Umbilical cord (tissue), 2 donors: ENCODE results near the gene CENPP. TPM values are rescaled to one million over a fixed set of nuclear protein-coding genes. Genes with fewer than 3 reads are reported as not detected.
A peak's percentile ranks its signal among the peaks of the same experiment; 100 is the strongest.

Experiments
- DNase-seq: peaks from one replicate; pipeline ENCODE4 v3.0.0-alpha.2; 2015; ENCODE audit warnings: low spot score
- total RNA-seq: library from RNA; depleted of rRNA; stranded (reverse); fragments of >200 nt; gene quantifications from one replicate; pipeline ENCODE4 v1.2.3, GENCODE V29; 2014; ENCODE audit warnings: low replicate concordance; ENCODE audit not compliant: insufficient read depth

The CENPP gene
- total RNA-seq, 1 donor from 2014 or later, result 8.9 TPM

DNA sequence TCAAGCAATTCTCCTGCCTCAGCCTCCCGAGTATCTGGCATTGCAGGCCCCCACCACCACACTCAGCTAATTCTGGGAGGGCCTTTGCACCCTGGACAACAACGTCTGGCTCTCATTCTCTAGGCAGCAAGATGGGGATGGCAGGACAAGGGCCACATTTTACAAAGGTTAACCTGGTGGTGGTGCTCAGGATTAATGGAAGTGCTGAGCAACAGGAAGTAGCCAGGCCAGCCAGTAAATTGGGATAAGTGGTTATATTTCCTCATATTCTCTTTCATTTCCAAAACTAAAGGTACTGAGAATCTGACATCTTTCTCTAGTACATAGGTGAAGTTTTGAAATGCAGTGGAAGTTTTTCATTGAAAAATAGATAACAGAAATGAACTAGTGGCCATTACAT lies 181.3 kb downstream of the CENPP start:
- no peak for DNase-seq

DNA sequence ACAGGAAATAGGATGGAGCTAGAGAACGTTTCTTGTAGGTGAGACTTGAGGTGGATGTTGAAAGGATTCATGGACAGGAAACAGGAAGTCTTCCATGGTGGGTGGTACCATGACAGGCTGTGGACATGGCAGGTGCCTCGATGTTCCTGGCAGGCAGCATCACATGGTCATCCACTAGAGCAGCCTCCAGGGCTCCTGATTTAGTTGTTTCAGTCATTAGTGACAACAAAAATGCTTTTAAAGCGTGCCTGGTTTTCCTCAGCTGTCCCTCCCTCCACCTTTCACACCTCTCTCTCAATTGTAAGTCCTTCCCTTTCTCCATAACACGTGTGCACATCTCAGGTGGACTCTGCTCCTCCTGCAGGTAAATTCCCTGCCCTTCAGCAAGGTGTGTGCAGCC lies 181.7 kb downstream of the CENPP start:
- DNase-seq, result no peak

DNA sequence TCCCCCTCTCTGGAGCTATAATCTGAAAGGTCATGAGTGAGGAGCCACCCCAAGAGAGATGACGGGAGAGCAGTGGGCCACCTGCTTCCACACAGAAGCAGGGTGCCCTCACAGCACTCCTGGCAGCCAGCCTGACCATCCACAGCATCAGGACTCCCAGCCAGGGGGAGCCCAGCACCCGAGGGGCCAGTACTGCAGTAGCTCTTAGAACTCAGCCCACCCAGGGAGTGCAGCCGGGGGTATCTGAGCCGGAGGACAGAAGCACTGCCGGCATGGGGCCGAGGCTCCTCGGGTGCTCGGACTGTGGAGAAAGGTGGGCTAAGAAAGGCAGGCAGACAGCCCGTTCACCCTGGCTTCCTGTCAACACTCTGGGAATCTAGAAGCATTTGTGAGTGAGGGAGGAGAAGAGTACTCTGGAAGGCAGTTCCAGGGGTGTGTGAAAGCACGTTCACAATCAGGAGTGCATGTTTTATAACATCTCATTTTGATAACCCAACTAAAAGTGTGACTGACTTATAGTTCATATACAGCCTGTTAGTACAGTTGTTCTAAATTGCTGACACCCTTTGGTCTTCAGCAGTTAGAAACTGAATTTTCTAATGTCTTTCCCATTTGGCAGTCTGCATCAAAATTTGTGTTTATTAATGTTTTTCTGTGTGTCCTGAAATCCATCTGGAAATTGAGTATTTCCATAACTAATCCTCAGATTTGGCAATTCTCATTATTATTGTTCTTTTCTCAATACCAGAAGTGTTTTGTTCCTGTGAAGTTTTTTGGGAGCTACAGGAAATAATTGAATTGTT lies 182.5 kb downstream of the CENPP start:
- peak; percentile 30 for DNase-seq

DNA sequence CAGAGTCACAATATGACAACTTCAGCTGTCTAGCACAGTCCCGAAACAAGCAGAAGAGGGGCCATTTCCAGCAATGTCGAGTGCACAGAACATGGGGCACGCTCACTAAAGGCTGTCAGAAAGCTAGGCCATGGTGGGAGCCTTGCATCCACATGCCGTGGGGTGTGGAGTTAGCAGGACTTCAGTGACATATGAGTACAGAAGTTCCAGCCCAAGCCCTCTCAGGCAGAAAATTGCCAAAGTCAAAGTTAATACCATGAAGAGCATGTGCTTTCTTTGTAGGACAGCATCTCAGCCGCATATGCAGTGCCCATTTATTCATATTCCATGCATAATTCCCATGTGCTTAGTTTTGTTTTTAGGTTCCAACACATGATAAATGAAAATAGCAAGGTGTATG lies 183.3 kb downstream of the CENPP start:
- no peak for DNase-seq

DNA sequence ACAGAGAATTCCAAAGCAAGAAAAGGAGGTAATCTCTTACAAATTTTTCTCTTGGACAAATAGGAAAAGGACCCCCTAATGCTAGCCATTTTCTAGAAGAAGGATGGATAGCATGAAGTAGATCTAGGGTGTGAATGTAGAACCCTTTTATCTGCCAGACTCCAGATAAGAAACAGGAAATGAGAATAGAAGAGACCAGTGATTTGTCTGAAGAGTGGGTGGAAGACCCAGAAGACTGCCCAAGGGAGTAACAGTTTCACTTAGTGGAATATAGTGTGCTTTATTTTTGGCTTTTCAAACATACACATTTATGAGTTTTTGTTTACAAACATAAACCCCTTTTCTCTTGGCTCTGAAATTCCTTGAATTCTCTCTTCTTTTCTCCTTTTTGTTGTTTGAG lies 185.0 kb downstream of the CENPP start:
- DNase-seq, result no peak

DNA sequence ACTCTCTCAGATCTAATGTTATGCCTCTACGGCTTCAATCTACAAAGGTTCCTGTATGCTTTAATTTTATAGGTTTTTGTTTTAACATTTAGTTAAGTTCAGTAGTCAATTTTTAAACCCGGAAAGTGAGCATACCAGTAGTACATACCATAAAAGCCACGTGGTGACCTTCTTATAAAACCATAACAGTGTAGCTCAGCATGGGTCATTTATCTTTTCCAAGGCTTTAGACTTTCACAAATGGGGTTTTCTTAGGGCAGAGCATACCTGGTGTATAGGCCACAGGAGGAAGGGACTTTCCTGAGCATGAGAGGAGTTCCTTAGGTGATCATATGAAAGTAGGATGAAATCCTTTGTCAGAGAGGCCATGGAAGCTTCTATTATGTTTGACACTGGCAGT lies 186.9 kb downstream of the CENPP start:
- no peak for DNase-seq

DNA sequence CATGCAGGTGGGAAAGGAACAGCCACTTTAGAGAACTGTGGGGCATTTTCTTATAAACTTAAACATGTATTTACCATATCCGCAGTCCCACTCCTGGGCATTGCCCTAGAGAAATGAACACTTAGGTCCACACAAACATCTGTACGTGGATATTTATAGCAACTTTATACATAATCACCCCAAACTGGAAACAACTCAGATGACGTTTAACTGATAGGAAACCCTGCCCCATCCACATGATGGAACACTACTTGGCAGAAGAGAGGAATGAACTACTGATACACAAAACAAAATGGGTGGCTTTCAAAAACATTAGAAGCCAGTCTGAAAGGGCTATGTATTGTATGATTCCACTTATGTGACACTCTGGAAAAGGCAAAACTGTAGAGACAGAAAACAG lies 187.6 kb downstream of the CENPP start:
- DNase-seq, result no peak

DNA sequence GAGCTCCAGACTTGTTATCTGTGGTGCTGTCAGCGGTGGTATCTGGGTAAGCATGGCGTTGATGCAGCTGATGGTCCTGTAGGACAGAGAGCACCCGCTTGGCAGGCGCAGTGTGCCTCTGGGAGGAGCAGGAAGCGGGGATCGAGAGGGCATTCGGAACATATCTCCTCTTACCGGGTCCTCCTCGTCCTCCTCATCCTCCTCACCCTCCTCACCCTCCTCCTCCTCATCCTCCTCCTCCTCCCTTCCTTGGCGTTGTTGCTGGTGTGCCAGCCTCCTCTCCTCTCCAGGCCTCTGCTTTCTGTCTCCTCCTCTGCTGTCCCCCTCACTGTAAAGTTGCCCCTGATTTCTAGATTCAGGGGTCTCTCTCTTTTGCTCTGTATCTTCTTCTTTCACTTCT lies 188.9 kb downstream of the CENPP start:
- DNase-seq, result no peak

DNA sequence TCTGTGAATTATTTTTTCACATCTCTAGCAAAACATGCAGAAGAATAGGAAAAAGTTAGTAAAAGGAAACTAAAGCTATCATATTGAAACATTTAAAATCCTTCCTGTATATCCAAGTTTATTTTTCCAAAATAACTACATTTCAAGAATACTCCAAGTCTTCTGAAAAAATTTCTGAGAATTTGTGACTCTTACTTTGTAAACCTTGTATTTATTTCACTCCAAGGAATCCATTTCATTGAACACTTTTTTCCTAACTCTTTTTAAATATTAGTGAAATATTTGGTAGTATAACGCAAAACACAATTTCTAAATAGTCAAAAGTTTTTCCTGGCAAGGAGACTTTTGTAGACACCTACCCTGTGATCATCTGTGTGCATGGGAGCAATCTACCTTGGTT lies 190.8 kb downstream of the CENPP start:
- no peak for DNase-seq

DNA sequence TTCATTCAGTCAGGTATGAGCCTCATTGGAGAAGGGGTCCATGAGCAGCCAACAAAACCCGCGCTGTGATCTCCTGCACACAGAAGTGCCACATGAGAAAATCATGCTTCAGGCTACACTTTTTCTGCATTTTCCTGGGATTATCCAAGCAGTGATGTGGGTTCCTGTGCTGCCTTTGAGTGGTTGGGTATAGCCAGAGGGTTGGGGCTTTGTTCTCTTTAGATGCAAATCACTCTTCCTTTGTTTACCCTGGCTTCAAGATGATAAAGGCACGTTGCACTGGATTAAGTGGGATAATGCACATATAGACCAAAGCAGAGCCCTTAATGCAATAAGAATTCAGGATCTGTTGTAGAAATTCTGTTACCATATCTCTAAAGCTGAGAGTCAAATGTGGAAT lies 191.3 kb downstream of the CENPP start:
- peak; percentile 24 for DNase-seq

DNA sequence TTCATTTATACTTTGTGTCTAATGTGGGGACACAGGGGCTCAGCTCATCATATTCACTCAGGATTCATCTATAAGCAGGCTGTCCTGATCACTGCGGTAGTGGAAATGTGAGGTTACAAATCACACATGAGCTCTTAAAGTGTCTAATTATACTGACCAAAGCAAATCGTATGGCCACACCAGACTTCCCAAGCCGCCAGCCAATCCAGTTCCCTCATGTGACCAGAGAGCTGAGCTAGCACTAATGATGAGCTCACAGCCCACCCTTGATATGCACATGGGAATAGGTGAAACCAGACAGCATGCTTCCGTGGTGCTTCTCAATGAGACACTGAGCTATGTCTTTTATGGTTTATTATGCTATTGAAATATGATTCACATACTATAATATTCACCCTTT lies 192.4 kb downstream of the CENPP start:
- DNase-seq, result no peak

DNA sequence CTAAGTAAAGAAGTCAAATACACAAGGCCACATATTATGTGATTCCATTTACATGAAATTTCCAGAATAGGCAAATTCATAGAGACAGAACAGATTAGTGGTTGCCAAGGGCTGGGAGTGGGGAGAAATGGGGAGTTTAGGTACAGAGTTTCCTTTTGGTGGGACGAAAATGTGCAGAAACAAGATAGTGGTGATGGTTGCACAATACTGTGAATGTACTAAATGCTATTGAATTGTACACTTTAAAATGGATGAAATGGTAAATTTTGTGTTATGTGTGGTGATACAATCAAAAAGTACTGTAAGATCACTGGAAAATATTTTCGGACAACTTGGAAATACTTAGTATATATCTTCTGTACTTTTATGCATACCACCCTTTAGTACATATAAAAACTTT lies 195.1 kb downstream of the CENPP start:
- no peak for DNase-seq

DNA sequence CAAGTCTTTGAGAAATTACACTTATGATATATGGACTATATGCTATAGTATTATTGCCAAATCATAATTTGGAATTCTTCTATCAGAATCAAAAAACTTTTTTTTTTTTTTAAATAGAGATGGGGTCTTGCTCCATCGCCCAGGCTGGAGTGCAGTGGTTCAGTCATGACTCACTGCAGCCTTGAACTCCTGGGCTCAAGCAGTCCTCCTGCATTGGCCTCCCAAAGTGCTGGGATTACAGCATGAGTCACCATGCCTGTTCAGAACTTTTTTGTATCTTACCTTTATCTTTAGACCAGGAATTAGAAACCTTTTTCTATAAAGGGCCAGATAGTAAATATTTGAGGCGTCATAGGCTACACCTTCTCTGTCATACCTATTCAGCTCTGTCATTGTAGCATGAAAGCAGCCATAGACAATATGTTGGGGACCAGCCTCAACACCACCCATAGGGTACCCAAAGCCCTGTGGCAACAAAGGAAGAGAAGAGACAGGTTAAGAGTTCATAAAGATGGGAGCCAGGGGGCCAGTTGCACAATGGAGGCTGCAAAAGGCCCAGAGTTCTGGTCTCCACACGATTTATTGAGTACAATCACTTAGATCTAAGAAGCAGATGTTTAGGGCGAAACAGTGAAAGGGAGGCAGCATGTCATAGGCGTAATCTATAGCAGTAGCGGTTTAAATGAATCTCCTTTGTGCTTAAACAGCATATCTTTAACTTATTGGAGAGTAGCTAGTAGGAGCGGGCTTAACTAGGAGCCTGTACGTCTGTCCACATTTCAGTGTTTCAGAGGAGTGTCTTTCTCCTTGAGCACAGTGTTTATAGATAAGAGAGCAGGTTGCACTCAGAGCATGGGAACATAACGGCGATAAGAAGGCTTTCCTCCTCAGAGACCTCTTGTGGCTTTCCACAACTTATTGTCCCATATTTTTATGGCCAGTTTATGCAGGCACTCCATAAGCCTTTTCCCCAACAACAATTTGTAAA lies 197.5 kb downstream of the CENPP start:
- DNase-seq, result no peak

DNA sequence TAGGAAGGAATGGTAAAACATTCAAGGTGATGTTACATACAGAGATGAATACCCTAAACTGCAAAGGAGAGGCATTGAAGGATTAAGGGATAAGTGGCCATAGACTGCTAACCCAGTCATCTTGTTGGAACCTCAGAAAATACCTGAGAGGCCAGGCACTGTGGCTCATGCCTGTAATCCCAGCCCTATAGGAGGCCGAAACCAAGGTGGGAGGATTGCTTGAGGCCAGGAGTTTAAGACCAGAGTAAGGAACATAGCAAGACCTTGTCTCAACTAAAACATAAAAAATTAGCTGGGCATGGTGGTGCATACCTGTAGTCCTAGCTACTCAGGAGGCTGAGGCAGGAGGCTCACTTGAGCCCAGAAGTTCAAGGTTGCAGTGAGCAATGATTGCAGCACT lies 199.1 kb downstream of the CENPP start:
- DNase-seq, result no peak

DNA sequence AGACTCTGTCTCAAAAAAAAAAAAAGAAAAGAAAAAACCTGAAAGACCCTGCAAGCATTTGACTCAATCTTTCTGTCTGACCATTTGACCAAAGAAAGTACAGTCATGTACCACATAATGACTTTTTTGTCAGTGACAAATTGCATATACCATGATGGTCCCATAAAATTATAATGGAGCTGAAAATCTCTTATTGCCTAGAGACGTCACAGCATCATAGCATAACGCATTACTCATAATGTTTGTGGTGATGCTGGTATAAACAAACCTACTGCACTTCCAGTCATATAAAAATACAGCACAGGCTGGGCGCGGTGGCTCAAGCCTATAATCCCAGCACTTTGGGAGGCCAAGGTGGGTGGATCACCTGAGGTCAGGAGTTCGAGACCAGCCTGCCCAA lies 199.6 kb downstream of the CENPP start:
- DNase-seq, result no peak

DNA sequence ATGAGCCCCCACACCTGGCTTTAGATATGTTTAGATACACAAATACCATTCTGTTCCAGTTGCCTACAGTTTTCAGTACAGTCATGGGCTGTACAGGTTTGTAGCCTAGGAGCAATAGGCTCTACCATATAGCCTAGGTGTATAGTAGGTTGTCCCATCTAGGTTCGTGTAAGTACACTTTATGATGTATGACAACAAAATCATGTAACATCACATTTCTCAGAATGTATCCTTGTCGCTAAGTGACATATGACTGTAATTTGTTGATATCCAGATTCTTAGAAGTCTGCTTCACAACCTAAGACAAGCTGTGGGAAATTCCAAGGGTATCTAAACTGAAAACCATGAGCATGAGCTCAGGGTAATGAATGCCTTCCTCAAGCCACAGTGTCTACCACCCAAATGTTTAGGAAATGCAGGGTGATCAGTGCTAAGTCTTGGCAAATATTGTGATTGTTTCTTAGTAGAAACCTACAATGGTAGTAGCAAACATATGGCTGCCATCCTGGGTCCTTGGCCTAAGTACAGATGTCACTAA lies 201.6 kb downstream of the CENPP start:
- no peak for DNase-seq

DNA sequence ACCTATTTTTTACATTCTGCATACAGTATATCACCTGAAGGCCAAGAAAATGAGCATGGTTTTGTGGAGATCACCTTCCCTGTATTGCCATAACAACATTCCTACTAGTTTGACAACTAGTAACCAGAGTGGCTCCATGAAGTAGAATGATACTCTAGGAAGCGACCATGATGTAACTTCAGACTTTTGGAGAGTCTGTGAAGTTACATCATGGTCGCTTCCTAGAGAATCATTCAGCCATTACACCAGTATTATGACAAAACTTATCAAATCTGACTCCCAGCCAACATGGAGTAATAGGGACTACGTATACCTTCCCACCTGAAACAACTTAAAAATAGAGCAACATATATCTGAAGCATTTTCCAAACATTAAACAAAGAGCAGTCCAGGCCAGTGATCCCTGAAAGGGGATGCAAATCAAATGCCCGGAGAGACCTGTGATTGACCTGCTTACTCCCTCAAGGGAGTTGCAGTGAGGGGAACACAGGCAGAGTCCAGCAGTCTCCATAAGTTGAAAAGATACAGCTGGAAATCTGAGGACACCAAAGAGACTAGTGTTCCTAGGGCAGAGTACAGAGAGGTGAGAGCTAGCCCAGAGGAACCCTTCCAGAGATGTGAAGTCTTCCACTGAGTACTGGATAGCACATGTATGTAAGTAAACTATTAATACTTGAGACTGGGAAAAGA lies 202.2 kb downstream of the CENPP start:
- no peak for DNase-seq

DNA sequence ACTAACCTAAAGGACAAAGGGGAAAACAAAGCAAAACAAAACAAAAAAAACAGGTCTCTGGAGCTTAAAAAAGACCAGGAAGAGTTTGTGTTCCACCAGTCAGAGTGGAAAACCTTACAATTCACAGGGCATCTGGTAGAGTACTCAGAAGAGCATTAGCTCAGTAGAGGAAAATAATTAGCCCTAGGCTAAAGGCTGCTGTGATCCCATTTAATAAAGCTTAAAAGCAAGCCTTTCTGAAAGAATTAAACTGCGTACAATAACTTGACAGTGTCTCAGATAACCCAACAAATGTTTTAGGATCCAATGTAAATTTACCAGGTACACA lies 202.7 kb downstream of the CENPP start:
- DNase-seq, result no peak

DNA sequence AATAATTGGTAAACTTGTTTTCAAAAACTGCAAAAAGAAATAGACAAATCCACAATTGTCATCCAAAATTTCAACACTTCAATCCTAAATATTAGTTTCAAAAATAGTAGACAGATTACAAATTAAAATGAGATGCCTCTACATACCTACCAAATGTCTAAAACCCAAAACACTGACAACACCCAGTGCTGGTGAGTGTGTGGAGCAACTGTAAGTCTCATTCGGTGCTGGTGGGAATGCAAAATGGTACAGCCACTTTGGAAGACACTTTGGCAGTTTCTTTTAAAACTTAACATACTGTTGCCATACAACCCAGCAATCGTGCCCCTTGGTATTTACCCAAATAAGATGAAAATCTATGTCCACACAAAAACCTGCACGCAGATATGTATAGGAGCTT lies 203.4 kb downstream of the CENPP start:
- DNase-seq, result no peak

DNA sequence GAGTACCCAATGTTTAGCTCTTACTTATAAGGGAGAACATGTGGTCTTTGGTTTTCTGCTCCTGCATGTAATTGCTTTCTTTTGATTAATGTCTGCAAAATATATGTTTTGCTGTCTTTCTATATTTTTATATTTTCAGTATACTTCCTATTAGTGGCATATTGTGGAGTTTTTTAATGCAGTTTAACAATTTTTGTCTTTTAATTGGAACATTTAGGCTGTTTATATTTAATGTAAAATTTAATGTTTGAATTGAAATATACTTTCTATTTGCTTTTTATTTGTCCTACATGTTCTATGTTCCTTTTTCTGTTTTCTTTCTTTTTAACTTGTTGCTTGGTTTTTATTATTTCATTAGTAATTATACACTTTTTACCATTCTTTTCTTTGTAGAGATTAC lies 205.1 kb downstream of the CENPP start:
- DNase-seq, result no peak

DNA sequence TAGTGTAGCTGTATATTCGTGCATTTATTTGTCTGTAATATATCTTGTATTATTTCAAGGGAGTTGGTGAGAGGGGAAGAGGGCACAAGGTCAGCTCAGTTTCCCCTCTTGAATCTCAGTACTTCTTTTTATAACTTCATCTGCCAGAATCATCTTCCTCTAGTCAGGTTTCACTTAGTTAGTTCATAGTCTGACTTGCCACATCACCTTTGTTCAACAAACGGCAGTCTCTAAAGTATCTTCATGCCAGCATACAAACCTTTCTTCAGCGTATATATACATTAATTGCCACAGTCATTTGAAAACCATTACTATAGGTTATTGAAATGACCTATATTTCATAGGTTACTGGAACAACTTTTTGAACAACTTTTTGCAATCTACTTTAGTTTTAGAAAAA lies 208.5 kb downstream of the CENPP start:
- DNase-seq, result no peak

DNA sequence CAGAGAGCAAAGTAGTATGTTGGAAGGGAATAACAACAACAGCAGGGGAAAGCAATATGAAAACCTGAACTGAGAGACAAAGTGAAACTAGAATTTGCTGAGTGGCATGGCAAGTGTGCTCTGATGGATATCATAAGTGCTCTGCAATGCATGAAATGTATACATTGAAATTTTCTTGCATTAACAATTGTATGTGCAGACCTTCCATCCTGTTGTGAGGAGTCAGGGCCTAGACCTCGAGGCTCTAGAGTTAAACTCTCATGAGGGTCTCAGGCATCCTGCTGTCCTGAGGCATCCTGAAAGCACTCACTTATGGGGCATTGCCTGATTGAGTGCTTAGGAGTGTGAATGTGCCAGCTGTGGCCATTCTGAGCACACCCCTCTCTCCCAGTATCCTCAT lies 208.9 kb downstream of the CENPP start:
- DNase-seq, result no peak
